GM19395 (cell line): ENCODE measurements around the gene SUMF2.
"Not testable (repeated sequence)": the region's sequence is repeated elsewhere in the genome, so short reads cannot be mapped to it uniquely, and the experiment has no call there.

ENCODE experiments used
- ATAC-seq: cut with Tn5 transposase; IDR thresholded peaks from one replicate; pipeline ENCODE4 v1.9.1; 2021; ENCODE audit warnings: mild to moderate bottlenecking, moderate library complexity; ENCODE audit not compliant: unreplicated experiment

The SUMF2 gene

GRCh38 chr7:56053993-56054392 lies 10.1 kb upstream of the SUMF2 start:
- no peak for ATAC-seq

- no peak for ATAC-seq
Observed at GRCh38 chr7:56062382-56062781, 1.7 kb upstream of the SUMF2 start.

- ATAC-seq = no peak
Observed at GRCh38 chr7:56063500-56063881, 595 bp upstream of the SUMF2 start.

- not testable (repeated sequence) for ATAC-seq
Observed at GRCh38 chr7:56066376-56066775, 2.3 kb downstream of the SUMF2 start.

- ATAC-seq = peak; percentile 92
Observed at GRCh38 chr7:56074371-56074791, 10.3 kb downstream of the SUMF2 start.

GRCh38 chr7:56077681-56078080 lies 13.6 kb downstream of the SUMF2 start:
- ATAC-seq = no peak

- no peak for ATAC-seq
Observed at GRCh38 chr7:56078196-56078595, 14.1 kb downstream of the SUMF2 start.

- no peak for ATAC-seq
Observed at GRCh38 chr7:56079450-56080185, 15.5 kb downstream of the SUMF2 start.

GRCh38 chr7:56080726-56081435 lies 16.8 kb downstream of the SUMF2 start:
- not testable (repeated sequence) for ATAC-seq

GRCh38 chr7:56081626-56082340 lies 17.7 kb downstream of the SUMF2 start:
- ATAC-seq = no peak

- no peak for ATAC-seq
Observed at GRCh38 chr7:56083150-56083785, 19.2 kb downstream of the SUMF2 start.

GRCh38 chr7:56086761-56087160 lies 22.7 kb downstream of the SUMF2 start:
- ATAC-seq = no peak

- ATAC-seq = no peak
Observed at GRCh38 chr7:56087445-56087844, 23.4 kb downstream of the SUMF2 start.

- no peak for ATAC-seq
Observed at GRCh38 chr7:56091591-56091990, 27.5 kb downstream of the SUMF2 start.

GRCh38 chr7:56092388-56092787 lies 28.3 kb downstream of the SUMF2 start:
- ATAC-seq = not testable (repeated sequence)

GRCh38 chr7:56092789-56093531 lies 28.9 kb downstream of the SUMF2 start, which contains the start of gene PHKG1:
TSS of gene PHKG1 (minus strand) at chr7:56092952. CDS start at chr7:56088941, 4,011 bp downstream.
- no peak for ATAC-seq

- no peak for ATAC-seq
Observed at GRCh38 chr7:56097700-56098099, 33.6 kb downstream of the SUMF2 start.

- ATAC-seq = not testable (repeated sequence)
Observed at GRCh38 chr7:56098187-56099008, 34.3 kb downstream of the SUMF2 start.

GRCh38 chr7:56099653-56100052 lies 35.6 kb downstream of the SUMF2 start:
- no peak for ATAC-seq

GRCh38 chr7:56104138-56104537 lies 40.1 kb downstream of the SUMF2 start:
- not testable (repeated sequence) for ATAC-seq
